ENCODE data around the gene C1orf159.

C1orf159 gene

GRCh38 chr1:1046243-1046642 lies 69.6 kb downstream of the C1orf159 start:
- peaks cover 48% of the 10 kb centered on the region; the same call in 1 of the 2 replicates for H3K36me3 ChIP-seq (ENCODE audit: insufficient read depth, low read length)
- no peak overlapping the region for H3K9ac ChIP-seq (ENCODE audit: insufficient read length)
- H3K27ac ChIP-seq, result no peak overlapping the region
- no peak overlapping the region for H3K4me3 ChIP-seq
- DNase-seq (ENCODE audit: low read depth, low spot score), result no peak
- no peak for TF ChIP-seq POLR2AphosphoS5 (IDR thresholded peaks at IDR 0.05; ENCODE audit: borderline replicate concordance, low read depth, low read length)
- TF ChIP-seq FOXP2 (optimal IDR thresholded peaks at IDR 0.05; ENCODE audit: control extremely low read depth, extremely low read length, insufficient read depth), result no peak
- TF ChIP-seq EZH2 (IDR thresholded peaks at IDR 0.05), result no peak
- no peaks in the 10 kb centered on the region for H3K9me3 ChIP-seq (ENCODE audit: low read depth, low read length)

GRCh38 chr1:1045129-1045528 lies 70.8 kb downstream of the C1orf159 start:
- no peak overlapping the region for H3K9ac ChIP-seq (ENCODE audit: insufficient read length)
- no peaks in the 10 kb centered on the region for H3K9me3 ChIP-seq (ENCODE audit: low read depth, low read length)
- TF ChIP-seq EZH2 (IDR thresholded peaks at IDR 0.05), result no peak
- no peak for TF ChIP-seq FOXP2 (optimal IDR thresholded peaks at IDR 0.05; ENCODE audit: control extremely low read depth, extremely low read length, insufficient read depth)
- no peak for TF ChIP-seq POLR2AphosphoS5 (IDR thresholded peaks at IDR 0.05; ENCODE audit: borderline replicate concordance, low read depth, low read length)
- H3K27ac ChIP-seq, result no peak overlapping the region
- no peak overlapping the region for H3K4me3 ChIP-seq
- DNase-seq (ENCODE audit: low read depth, low spot score), result no peak
- peaks cover 41% of the 10 kb centered on the region; the same call in 1 of the 2 replicates for H3K36me3 ChIP-seq (ENCODE audit: insufficient read depth, low read length)

DNA sequence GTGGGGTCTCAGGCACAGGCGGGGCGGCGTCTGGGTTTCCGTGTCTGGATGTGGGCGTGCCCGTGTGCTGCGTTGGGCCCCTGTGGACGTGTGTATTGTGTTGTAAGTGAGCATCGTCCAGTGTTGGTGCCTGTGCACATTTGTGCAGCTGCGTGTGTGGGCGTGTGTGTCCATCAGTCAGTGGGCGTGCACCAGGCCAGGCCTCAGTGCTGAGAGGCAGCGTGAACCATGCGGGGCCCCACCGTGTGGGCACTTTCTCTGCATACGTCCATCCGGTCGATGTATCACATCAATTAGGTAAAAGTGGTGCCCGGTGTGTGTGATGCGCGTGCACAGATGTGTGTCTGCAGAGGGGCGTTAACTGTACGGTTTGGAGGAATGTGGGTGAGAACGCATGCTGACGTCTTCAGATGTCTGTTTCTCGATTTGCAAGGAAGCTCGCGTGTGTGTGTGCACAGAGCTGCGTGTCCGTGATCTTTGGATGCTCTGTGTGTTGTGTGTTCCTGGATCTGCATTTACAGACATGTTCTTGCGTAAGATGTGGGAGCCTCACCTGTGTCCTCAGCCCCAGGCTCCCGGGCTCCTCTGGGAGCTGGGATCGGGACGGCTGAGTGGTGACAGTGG lies 71.3 kb downstream of the C1orf159 start:
- H3K36me3 ChIP-seq (ENCODE audit: insufficient read depth, low read length), result peaks cover 41% of the 10 kb centered on the region; the same call in 1 of the 2 replicates
- no peak overlapping the region for H3K27ac ChIP-seq
- no peaks in the 10 kb centered on the region for H3K9me3 ChIP-seq (ENCODE audit: low read depth, low read length)
- DNase-seq (ENCODE audit: low read depth, low spot score), result no peak
- H3K9ac ChIP-seq (ENCODE audit: insufficient read length), result no peak overlapping the region
- no peak for TF ChIP-seq FOXP2 (optimal IDR thresholded peaks at IDR 0.05; ENCODE audit: control extremely low read depth, extremely low read length, insufficient read depth)
- no peak for TF ChIP-seq EZH2 (IDR thresholded peaks at IDR 0.05)
- no peak for TF ChIP-seq POLR2AphosphoS5 (IDR thresholded peaks at IDR 0.05; ENCODE audit: borderline replicate concordance, low read depth, low read length)
- no peak overlapping the region for H3K4me3 ChIP-seq

DNA sequence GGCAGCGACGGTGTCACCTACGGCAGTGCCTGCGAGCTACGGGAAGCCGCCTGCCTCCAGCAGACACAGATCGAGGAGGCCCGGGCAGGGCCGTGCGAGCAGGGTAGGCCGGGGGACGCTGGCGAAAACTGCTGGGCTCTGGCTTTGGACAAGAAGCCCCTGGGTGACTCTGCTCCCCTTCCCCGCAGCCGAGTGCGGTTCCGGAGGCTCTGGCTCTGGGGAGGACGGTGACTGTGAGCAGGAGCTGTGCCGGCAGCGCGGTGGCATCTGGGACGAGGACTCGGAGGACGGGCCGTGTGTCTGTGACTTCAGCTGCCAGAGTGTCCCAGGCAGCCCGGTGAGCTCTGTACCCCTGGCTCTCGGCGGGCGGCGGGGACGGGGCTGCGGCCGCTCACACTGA lies 72.0 kb downstream of the C1orf159 start:
- no peak for DNase-seq (ENCODE audit: low read depth, low spot score)
- no peak for TF ChIP-seq FOXP2 (optimal IDR thresholded peaks at IDR 0.05; ENCODE audit: control extremely low read depth, extremely low read length, insufficient read depth)
- TF ChIP-seq POLR2AphosphoS5 (IDR thresholded peaks at IDR 0.05; ENCODE audit: borderline replicate concordance, low read depth, low read length), result no peak
- TF ChIP-seq EZH2 (IDR thresholded peaks at IDR 0.05), result no peak
- no peak overlapping the region for H3K9ac ChIP-seq (ENCODE audit: insufficient read length)
- no peak overlapping the region for H3K4me3 ChIP-seq
- H3K9me3 ChIP-seq (ENCODE audit: low read depth, low read length), result no peaks in the 10 kb centered on the region
- H3K27ac ChIP-seq, result no peak overlapping the region
- peaks cover 39% of the 10 kb centered on the region; the same call in 1 of the 2 replicates for H3K36me3 ChIP-seq (ENCODE audit: insufficient read depth, low read length)

GRCh38 chr1:1043411-1043810 lies 72.5 kb downstream of the C1orf159 start:
- TF ChIP-seq EZH2 (IDR thresholded peaks at IDR 0.05), result no peak
- TF ChIP-seq FOXP2 (optimal IDR thresholded peaks at IDR 0.05; ENCODE audit: control extremely low read depth, extremely low read length, insufficient read depth), result no peak
- TF ChIP-seq POLR2AphosphoS5 (IDR thresholded peaks at IDR 0.05; ENCODE audit: borderline replicate concordance, low read depth, low read length), result no peak
- Histone ChIP-seq H3K36me3 (ENCODE audit: insufficient read depth, low read length) (peaks cover 39% of the 10 kb centered on the region; the same call in 1 of the 2 replicates), H3K4me3 (no peak overlapping the region), H3K9ac (ENCODE audit: insufficient read length) (no peak overlapping the region), H3K9me3 (ENCODE audit: low read depth, low read length) (no peaks in the 10 kb centered on the region), H3K27ac (no peak overlapping the region)
- no peak for DNase-seq (ENCODE audit: low read depth, low spot score)

DNA sequence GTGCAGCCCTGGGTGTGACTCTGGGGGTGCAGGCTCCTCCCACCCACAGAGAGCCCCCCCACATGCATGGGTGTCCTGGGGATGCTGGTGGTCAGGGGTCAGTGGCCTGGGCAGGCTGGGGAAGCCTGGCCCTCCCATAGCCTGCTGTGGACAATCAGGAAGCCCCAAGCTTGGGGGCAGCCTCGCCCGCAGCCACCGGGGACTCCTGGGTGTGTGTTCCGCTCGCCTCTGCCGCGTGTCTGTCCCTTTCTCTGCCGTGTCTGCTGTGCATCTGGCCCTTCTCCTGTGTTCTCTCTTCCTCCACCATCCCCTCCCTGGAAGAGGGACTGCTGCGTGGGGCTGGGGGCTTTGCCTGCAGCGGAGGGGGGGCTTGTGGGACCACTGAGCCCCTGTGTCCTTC lies 73.1 kb downstream of the C1orf159 start:
- Histone ChIP-seq H3K4me3 (no peak overlapping the region), H3K27ac (no peak overlapping the region), H3K9ac (ENCODE audit: insufficient read length) (no peak overlapping the region), H3K9me3 (ENCODE audit: low read depth, low read length) (no peaks in the 10 kb centered on the region), H3K36me3 (ENCODE audit: insufficient read depth, low read length) (peaks cover 39% of the 10 kb centered on the region; the same call in 1 of the 2 replicates)
- TF ChIP-seq POLR2AphosphoS5 (IDR thresholded peaks at IDR 0.05; ENCODE audit: borderline replicate concordance, low read depth, low read length) (no peak), EZH2 (IDR thresholded peaks at IDR 0.05) (no peak), FOXP2 (optimal IDR thresholded peaks at IDR 0.05; ENCODE audit: control extremely low read depth, extremely low read length, insufficient read depth) (no peak)
- DNase-seq (ENCODE audit: low read depth, low spot score), result no peak

GRCh38 chr1:1041873-1042272 lies 74.0 kb downstream of the C1orf159 start:
- Histone ChIP-seq H3K4me3 (no peak overlapping the region), H3K27ac (no peak overlapping the region), H3K36me3 (ENCODE audit: insufficient read depth, low read length) (peaks cover 30% of the 10 kb centered on the region; the same call in 1 of the 2 replicates), H3K9ac (ENCODE audit: insufficient read length) (no peak overlapping the region), H3K9me3 (ENCODE audit: low read depth, low read length) (no peaks in the 10 kb centered on the region)
- no peak for DNase-seq (ENCODE audit: low read depth, low spot score)
- TF ChIP-seq FOXP2 (optimal IDR thresholded peaks at IDR 0.05; ENCODE audit: control extremely low read depth, extremely low read length, insufficient read depth) (no peak), EZH2 (IDR thresholded peaks at IDR 0.05) (no peak), POLR2AphosphoS5 (IDR thresholded peaks at IDR 0.05; ENCODE audit: borderline replicate concordance, low read depth, low read length) (no peak)

DNA sequence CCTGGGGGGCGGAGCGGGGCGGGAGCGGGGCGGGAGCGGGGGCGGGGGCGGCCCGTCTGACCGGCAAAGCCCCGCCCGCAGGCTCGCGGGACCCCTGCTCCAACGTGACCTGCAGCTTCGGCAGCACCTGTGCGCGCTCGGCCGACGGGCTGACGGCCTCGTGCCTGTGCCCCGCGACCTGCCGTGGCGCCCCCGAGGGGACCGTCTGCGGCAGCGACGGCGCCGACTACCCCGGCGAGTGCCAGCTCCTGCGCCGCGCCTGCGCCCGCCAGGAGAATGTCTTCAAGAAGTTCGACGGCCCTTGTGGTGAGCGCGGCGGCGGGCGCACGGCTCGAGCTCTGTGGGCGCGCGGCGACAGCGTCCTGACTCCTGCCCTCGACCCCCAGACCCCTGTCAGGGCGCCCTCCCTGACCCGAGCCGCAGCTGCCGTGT lies 74.8 kb downstream of the C1orf159 start:
- Histone ChIP-seq H3K4me3 (no peak overlapping the region), H3K27ac (no peak overlapping the region), H3K36me3 (ENCODE audit: insufficient read depth, low read length) (peaks cover 22% of the 10 kb centered on the region; the same call in 1 of the 2 replicates), H3K9me3 (ENCODE audit: low read depth, low read length) (no peaks in the 10 kb centered on the region), H3K9ac (ENCODE audit: insufficient read length) (no peak overlapping the region)
- TF ChIP-seq POLR2AphosphoS5 (IDR thresholded peaks at IDR 0.05; ENCODE audit: borderline replicate concordance, low read depth, low read length) (no peak), EZH2 (IDR thresholded peaks at IDR 0.05) (no peak), FOXP2 (optimal IDR thresholded peaks at IDR 0.05; ENCODE audit: control extremely low read depth, extremely low read length, insufficient read depth) (no peak)
- no peak for DNase-seq (ENCODE audit: low read depth, low spot score)
